ENCODE results near the gene ZMAT3.

Gene ZMAT3

DNA sequence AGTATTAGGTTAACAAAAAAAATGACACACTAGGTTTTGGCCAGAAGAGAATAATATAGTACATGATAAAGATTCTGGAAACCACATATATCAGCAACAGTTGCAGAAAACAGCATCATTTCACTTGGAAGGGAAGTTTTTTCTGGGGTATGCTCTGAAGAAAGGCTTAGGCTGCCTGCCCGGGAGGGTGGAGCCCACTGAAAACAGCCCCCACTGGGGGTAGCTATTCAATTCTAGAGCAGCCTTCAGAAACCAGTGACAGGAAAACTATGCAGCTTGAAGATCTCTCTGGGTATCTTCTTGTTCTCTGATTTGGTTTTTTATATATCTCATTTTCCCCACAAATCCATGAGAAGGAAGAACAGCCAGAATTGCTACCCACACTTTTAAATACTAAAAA, 43.2 kb downstream of the ZMAT3 start:
- peak in 1 of 10 donors; percentile 73 for DNase-seq
- intact Hi-C loops (cut with DNase I) = no loop called here

DNA sequence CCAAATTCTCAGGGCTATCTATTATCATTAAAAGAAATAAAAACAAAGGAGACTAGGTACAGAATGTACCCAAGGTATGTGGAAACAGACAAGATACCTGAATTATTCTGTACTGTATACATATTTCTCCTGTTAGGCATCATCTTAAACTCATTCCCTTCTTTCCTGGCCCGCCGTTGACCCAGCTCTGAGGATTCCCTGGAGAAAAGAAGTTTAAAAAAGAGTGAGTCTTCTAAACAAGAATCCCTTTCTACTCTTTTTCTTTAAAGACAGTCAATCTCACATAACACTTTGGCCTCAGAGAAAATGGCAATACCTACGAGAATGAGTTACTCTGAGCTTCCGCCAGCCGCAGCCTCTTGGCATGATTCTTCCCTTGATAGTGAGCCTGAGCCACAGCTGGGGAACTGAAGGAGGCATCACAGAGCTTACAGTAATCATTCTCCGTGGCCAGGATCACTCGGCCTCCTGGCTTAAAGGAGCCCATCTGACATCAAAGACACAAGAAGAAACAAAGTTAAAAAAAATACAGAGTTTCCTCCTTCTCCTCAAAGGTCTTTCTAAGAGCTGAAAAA, 44.2 kb downstream of the ZMAT3 start:
- intact Hi-C loops (cut with DNase I) = no loop called here
- DNase-seq = no peak

DNA sequence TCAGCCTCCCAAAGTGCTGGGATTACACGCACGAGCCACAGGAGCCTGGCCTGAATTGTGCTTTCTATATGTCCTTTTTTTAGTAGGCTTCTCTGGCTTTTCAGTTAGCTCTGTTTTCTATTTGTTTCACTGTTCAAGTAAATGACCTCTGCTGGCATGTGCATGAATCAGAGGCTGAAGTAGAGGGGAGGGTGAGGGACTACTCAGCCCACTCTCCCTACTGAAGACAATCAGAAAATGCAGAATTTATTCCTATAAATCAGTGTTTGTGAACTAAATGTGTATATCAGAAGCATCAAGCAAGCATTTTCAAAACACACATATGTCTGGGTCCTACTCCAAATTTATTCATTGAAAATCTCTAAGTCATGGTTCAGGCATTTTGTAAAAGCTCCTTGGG, 45.0 kb downstream of the ZMAT3 start:
- no peak for DNase-seq
- intact Hi-C loops (cut with DNase I) = no loop called here

DNA sequence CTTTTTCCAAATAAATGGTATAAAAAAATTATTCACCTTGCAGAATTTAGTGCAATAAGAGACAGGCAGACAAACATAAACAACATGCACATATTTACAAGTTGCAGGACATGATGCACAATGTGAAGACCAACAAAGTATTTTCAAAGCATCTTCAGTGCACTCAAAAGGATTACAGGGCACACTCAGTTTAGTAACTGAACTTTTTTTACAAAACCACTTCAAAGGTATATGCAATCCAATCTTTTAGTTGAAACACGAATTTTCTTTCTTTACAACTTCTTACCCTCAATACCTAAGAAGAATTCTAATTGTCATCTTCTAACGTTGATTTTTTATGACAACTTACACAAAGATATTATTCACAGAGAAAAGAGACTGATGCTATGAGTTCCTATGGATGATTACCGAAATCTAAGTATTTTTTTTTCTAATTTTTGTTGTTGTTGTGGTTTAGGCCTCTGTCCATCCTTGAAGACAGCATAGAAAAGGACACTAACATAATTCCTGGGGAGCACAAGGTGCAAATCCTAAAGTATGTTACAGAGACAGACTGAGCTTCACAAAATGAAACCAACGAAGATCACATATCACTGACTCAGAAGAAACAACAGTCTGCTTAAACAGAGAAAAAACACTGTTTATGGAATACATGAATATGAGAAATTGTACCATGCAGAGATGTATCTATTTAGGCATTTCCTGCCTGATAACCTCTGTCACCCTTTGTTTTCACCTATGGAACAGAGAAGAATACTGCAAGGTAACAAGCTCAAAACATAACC, 50.3 kb downstream of the ZMAT3 start:
- intact Hi-C loops (cut with DNase I) = no loop called here

DNA sequence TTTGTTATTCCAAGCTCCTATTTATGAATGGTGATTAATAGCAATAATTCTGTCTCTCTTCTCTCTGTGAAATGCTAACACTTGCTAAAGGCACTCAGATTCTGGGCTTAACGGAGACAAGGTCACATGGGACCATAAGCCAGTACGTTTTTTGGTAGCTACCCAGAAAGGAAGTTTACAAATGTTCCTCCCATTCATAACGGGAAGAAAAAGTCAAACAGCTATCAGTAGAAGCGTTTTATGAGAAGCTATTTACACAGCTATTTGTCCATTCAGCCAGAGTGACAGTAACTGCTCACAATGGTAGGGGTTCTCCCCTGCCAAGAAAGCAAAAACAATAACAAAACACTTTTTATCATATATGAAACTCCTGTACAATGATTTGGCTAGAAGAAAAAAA, 51.5 kb downstream of the ZMAT3 start:
- no peak for DNase-seq
- intact Hi-C loops (cut with DNase I) = no loop called here

More for the DNA sequence above, 50.3 kb downstream of the ZMAT3 start:
- no peak for DNase-seq

DNA sequence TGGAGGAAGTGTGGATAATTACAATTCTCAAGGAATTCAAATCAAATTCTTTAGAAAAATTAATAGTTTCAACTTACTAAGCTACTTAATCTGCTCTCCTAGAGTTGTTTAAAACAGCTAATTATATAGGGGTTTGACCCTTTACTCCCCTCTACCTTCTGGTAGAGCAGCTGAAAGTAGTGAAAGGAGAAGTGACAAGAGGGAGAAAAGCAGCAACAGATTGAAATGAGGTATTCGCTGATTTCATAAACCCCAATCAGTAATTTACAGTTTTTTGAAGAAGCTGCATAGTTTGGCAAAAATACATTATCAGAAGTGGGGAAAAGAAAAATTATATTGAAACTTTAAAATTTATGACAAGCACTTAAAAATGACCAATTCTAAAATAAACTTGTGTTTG, 52.8 kb downstream of the ZMAT3 start:
- intact Hi-C loops (cut with DNase I) = loop anchor here (5.0 kb wide), 1 partner anchor 128 kb away; the partner anchor contains the start of gene PIK3CA

DNA sequence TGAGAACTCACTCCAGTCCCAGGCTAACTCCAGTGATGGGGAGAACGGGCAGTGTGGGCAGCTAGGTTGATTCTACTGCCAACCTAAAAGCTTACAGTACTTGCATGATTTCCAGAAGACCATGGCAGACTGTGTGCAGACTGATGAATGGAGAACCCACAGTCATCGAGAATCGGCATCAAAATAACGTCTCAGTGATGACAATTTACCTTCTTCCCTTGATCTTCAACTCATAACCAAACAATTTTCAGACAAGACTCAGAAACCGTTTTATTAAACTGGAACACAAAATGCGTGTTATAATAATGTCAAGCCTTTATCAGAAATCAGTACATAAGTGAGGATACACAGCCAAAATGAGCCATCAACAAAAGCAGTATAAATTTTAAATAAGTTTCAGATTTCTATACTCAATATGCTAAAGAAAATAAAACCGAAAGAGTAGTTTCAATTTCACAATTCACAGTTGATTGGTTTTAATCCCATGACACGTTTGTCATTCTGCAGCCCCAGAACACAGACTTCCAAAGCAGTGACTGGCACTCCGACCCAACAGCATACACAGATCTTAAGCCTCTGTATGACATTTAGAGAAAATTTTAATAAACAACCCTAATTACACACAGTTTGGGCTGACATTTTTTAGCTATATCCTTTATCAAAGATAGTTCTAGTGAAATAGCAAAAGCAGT, 54.5 kb downstream of the ZMAT3 start:
- DNase-seq = no peak
- intact Hi-C loops (cut with DNase I) = loop anchor here (2.0 to 5.0 kb wide), 2 partner anchors 52 to 130 kb away; partner anchors contain the start of gene PIK3CA

More for the DNA sequence above, 52.8 kb downstream of the ZMAT3 start:
- no peak for DNase-seq

DNA sequence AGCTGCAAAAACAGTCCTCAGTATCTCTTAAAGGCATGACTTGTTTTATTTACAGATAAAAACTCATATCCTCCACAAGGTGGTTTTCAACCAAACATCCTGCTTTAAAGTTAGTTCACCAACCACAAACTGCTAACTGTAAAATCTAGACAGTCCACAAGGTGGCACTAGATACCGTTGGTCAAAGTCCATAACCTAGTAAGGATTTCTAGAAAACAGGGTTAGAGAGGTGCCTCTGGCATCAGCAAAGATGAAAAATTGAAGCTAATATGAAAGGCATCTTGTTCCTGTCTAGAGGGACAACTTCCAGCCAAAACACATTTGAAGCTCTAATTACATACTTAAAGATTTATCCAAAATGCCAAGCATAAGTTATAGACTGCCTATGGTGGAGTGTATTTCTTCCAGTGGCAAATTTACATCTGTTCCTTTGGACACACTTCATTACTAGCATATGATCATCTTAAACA, 56.0 kb downstream of the ZMAT3 start:
- DNase-seq = peak in 1 of 10 donors; percentile 38
- intact Hi-C loops (cut with DNase I) = loop anchor here (1.0 to 5.0 kb wide), 3 partner anchors 53 to 301 kb away; partner anchors contain the start of gene PIK3CA

DNA sequence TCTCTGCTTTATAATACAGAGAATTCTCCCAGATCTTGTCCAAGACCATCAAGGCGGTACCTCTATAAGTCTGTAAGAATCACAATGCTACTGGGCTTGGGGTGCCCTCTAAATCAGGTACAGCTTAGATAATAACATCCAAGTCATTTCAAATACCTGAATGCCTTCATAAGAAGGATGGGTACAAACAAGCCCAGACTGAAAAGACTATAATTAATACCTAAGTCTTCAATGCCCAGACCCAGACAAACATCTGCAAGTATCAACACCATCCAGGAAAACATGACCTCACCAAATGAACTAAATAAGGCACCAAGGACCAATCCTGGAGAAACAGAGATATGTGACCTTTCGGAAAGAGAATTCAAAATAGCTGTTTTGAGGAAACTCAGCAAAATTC, 65.9 kb downstream of the ZMAT3 start:
- intact Hi-C loops (cut with DNase I) = no loop called here
- DNase-seq = no peak

DNA sequence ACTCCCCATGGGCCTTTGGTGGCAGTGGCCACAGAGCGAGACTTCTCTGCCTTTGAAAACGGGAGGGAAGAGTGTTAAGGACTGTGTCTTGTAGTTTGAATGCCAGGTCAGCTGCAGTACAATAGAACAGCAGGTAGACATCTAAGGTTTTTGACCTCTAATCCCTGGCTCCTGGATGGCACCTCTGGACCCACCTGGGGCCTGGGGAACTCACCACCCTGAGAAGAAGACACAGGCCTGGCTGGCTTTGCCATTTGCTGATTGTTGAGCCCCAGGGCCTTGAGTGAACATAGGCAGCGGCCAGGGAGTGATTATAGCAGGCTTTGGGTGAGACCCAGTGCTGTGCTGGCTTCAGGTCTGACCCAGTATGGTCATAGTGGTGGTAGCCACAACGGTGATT, 66.4 kb downstream of the ZMAT3 start:
- DNase-seq = no peak
- intact Hi-C loops (cut with DNase I) = no loop called here

DNA sequence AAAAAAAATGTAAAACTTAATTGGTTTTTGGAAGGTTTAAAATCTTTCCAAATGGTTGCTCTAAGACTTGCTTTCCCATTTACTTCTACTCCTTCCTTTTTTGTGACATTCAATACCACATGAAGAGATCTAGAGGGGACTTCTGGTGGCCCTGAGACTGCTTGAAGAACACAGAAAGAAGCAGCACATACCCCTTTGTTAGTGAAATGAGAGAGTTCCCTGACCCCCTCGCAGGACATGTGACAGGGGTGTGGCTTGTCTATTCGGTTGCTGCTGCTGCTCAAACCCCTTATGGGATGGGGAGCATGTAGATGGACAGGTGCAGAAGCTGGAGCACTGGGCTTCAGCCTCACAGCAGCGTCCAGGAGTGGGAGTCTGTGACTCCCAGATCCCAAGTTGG, 71.0 kb downstream of the ZMAT3 start:
- intact Hi-C loops (cut with DNase I) = no loop called here
- DNase-seq = no peak

DNA sequence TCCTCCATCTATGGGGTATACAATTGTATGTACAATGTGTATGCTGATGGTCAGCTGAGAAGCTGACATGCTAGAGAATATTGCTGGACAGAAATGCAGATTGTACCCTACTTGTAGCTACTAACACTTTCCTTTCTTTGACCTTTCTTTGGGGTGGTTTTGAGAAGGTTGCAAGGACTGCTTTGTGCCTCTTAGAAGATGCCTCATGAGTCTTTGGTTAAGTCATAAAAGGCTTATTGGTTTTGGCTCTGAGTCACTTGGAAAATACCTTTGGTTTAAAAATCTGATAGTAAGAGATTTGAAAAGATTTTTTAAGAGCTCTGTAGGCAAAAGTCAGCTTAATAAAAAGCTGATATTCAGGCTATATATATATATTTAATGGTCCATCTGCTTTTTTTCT, 71.5 kb downstream of the ZMAT3 start:
- intact Hi-C loops (cut with DNase I) = no loop called here
- DNase-seq = no peak

DNA sequence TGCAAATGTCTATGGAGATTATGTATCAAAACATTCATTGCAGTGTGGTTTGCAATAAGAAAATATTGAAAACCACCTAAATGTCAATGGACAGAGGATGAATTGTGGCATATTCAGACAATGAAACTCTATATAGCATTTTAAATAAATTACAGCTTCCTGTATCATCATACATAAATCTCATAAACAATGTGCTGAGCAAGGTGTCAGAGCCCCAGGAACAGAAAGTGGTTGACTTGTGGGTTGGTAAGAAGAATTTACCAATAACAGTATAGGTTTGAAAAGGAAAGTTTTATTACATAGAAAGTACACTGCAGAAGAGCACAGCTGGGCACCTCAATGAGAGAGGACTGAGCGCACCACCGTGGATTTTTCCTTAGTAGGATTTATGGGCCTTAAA, 75.2 kb downstream of the ZMAT3 start:
- DNase-seq = no peak
- intact Hi-C loops (cut with DNase I) = no loop called here

DNA sequence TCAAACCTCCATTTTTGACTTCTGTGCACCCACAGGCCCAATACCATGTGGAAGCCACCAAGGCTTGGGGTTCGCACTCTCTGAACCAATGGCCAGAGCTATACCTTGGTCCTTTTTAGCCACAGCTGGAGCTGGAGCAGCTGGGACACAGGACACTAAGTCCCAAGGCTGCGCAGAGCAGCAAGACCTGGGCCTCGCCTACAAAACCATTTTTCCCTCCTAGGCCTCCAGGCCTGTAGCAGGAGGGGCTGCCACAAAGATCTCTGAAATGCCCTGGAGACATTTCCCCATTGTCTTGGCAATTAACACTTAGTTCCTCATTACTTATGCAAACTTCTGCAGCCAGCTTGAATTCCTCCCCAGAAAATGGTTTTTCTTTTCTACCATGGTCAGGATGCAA, 81.3 kb downstream of the ZMAT3 start:
- no peak for DNase-seq
- intact Hi-C loops (cut with DNase I) = no loop called here

DNA sequence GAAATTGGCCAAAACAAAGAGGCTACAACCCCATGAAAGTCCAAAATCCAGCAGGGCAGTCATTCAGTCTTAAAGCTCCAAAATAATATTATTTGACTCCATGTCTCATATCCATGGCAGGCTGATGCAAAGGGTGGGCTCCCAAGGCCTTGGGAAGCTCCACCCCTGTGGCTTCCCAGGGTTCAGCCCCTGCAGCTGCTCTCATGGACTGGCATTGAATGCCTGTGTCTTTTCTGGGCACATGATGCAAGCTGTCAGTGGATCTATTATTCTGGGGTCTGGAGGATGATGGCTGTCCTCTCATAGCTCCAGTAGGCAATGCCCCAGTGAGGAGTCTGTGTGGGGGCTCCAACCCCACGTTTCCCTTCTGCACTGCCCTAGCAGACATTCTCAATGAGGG, 81.8 kb downstream of the ZMAT3 start:
- intact Hi-C loops (cut with DNase I) = no loop called here
- no peak for DNase-seq

DNA sequence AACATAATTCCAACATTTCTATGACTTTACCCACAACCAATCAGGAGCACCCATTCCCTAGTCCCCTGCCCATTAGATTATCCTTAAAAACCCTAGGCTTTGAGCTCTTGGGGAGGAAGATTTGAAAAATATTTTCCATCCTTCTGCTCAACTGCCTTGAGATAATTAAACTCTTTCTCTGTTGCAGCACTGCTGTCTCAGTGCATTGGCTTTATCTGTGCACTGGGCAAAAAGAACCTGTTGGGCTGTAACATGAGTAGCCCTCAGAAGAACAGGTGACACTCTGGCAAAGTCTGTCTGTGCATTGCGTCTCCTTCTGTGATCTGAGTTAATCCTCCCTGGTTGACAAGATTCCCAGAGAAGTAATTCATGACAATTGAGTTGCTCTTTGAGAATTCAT, 83.9 kb downstream of the ZMAT3 start:
- DNase-seq = no peak
- intact Hi-C loops (cut with DNase I) = no loop called here

DNA sequence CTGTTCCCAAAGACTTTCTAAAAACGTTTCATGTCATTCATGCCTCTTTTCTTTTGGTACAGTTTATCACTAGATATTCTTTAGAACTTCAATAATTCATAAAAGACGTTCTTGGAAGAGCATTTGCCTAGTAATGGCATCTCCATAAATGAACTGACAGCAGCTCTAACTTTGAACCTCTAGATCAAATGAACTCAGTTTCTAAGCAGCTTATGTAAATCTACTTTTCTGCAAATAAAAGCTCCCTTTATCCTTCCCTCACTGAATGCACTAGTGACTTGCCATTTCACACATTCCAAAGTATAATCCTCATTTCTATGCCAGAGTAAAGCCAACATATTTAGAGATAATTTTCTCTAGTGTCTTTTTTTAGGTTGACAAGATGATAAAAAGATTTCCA, 85.2 kb downstream of the ZMAT3 start:
- intact Hi-C loops (cut with DNase I) = no loop called here
- DNase-seq = no peak

DNA sequence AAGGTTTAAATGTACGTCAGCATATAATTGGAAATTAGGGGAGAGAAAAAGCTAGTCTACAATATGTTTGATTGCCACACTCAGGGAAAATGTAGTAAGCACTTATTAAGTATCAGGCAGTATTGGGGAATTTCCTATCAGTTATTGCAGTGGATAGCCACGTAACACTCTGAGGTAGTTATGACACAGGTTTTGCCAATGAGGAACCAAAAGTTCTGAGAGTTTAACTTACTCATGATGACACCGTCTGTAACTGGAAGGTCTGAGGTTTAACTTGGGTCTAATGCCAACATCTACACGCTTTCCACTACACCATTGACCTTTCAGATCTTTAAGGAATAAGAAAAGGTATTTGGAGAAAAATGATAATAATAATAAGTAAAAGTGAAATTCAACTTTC, 89.5 kb downstream of the ZMAT3 start:
- intact Hi-C loops (cut with DNase I) = no loop called here
- DNase-seq = no peak

DNA sequence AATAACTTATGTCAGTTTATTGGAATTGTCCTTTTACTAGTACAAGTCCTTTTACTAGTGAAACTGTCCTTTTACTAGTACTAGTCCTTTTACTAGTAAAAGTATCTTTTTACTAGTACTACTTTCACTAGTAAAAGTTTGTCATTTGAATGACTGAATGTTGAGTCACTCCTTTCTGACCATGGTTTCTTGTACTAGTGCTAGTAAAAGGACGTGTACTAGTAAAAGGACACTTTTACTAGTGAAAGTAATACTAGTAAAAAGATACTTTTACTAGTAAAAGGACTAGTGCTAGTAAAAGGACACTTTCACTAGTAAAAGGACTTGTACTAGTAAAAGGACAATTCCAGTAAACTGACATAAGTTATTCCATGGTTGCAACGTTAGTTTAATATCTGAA, 96.3 kb downstream of the ZMAT3 start:
- intact Hi-C loops (cut with DNase I) = no loop called here

DNA sequence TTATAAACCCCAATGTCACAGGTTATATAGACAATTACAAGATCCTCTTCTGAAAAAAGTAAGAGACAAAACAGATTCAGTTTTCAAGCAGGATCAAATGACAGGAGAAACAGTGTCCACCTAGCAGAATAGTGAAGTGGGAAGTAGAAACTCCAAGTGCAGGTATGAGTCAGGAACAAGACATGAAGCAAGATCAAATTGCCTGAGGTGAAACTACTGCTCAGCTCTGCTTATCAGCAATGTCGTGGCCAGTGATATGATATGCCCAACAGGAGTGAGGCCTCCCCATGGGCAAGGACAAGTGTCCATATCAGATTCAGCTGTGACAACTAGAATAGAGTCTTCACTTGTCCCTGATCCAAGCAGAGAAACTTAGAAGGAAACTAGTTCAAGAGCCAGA, 100.0 kb downstream of the ZMAT3 start:
- DNase-seq = no peak
- intact Hi-C loops (cut with DNase I) = no loop called here

More for the DNA sequence above, 96.3 kb downstream of the ZMAT3 start:
- DNase-seq = no peak

DNA sequence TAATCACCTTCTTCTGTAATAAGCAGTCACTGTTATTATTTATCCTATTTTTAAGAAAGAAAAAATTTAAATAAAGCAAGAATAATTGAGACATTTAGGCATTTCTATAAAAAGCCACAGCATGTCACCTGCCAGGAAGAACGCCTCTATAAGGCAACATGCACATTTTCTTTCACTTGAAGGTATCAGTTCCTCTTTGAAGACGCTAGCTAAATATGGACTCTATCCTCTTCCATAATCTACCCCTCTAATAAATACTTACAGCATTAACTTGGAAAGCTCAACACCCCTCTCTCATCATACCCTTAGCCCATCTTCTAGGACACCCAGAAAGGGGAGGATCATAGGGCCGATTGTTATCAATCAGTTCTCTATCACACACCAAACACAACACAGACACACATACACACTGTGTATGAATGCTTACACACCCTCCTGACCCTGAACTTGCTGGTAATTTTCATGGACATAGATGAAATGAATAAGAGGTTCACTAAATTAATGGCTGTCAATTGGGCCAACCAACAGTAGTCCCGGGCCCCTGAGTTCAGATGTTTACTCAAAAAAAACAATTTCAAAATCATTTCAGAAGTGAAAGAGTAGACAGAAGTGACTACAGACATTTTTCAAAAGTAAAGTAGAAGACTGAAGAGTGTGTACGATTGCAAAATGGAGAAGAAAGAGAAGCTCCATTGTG, 102.5 kb downstream of the ZMAT3 start:
- intact Hi-C loops (cut with DNase I) = no loop called here
- DNase-seq = no peak
